ENCODE measurements around the gene LITAF. TPM values are rescaled to one million over a fixed set of nuclear protein-coding genes. Genes with fewer than 3 reads are reported as not detected.

Gene LITAF
- total RNA-seq, 1 donor, result 96.7 TPM

- H3K4me3 ChIP-seq (ENCODE audit: low read depth, low read length), result no peak overlapping the region
- peak; percentile 89 for DNase-seq (ENCODE audit: low read depth)
- no peak for TF ChIP-seq CTCF (IDR thresholded peaks at IDR 0.05; ENCODE audit: insufficient read depth, low read depth, low read length)
Measured at GRCh38 chr16:11632455-11632939, 45.8 kb upstream of the LITAF start.

GRCh38 chr16:11631214-11631613 lies 44.5 kb upstream of the LITAF start:
- no peak for DNase-seq (ENCODE audit: low read depth)
- TF ChIP-seq CTCF (IDR thresholded peaks at IDR 0.05; ENCODE audit: insufficient read depth, low read depth, low read length), result no peak
- no peak overlapping the region for H3K4me3 ChIP-seq (ENCODE audit: low read depth, low read length)

- no peak for TF ChIP-seq CTCF (IDR thresholded peaks at IDR 0.05; ENCODE audit: insufficient read depth, low read depth, low read length)
- no peak overlapping the region for H3K4me3 ChIP-seq (ENCODE audit: low read depth, low read length)
- no peak for DNase-seq (ENCODE audit: low read depth)
Measured at GRCh38 chr16:11630768-11631056, 44.0 kb upstream of the LITAF start.

GRCh38 chr16:11630046-11630767 lies 43.5 kb upstream of the LITAF start:
- no peak overlapping the region for H3K4me3 ChIP-seq (ENCODE audit: low read depth, low read length)
- TF ChIP-seq CTCF (IDR thresholded peaks at IDR 0.05; ENCODE audit: insufficient read depth, low read depth, low read length), result no peak
- DNase-seq (ENCODE audit: low read depth), result no peak

DNA sequence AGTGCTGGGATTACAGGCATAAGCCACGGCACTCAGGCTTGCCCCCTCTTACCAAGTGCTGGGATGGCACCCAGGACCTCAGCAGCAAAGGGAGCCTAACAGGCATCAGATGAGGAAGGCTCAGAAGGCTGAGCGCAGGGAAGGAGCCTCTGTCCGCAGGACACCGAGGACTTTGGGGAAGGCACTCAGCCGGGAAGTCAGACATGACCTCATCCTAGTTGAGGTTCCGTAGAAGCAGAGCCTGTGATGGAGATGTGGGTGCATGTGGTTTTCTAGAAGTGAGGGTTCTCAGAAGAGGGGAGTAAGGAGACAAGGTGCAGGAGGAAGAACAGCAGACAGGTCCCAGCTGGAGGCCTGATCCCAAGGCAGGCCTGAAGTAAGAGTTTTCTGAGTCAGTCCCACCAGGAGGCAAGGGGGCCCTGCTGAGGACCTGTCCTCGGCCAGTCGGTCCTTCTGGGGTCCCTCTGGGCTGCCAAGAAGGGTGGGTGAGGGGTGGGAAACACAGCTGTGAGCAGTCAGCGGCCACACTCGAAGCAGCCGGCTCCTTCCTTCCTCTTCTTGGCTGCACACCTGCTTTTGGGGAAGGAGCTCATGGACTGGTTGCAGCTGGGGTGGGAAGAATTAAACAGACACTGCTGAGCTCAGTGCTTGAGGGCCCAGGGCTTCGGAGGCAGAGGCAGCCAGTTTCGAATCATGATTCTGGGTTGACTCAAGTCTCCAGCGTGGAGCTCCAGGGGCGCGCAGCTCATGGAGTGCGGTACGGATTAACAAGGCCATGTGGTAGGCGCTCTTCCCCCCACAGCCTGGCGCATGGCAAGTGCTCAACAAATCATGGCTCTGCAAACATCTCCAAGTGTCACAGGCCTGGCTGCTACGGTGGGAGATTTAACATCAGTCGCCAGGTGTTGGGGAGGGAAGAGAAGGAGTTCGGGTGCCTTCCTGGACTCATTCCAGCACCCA lies 42.6 kb upstream of the LITAF start:
- no peak overlapping the region for H3K4me3 ChIP-seq (ENCODE audit: low read depth, low read length)
- DNase-seq (ENCODE audit: low read depth), result no peak
- no peak for TF ChIP-seq CTCF (IDR thresholded peaks at IDR 0.05; ENCODE audit: insufficient read depth, low read depth, low read length)

DNA sequence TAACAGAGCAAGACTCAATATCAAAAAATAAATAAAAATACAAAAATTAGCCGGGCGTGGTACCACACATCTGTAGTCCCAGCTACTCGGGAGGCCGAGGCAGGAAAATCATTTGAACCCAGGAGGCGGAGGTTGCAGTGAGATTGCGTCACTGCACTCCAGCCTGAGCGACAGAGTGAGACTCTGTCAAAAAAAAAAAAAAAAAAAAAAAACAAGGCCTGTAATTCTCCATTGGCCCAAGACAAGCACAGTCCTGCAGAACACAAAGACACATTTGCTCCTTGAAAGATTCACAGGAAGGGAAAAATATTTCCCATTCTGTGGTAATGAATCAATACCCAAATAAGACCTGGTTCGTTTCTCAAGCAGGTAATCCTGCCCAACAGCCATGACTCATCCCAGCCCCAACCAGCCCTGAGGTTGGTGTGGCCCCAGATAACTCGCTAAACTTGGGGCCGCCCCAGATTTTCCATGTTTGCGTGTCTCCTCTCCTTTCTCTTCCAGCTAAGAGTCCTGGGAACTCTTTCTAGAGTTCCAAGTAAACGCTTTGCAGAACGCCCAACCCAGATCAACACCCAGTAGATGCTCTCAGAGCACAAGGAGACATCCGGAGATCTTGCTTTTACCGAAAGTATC lies 41.2 kb upstream of the LITAF start:
- no peak for TF ChIP-seq CTCF (IDR thresholded peaks at IDR 0.05; ENCODE audit: insufficient read depth, low read depth, low read length)
- H3K4me3 ChIP-seq (ENCODE audit: low read depth, low read length), result no peak overlapping the region
- DNase-seq (ENCODE audit: low read depth), result peak; percentile 70

Data from fibroblast of villous mesenchyme (primary cell).